Activated CD8-positive, alpha-beta T cell treated with anti-CD3 and anti-CD28 coated beads for 36 hours (primary cell): Measurements from ENCODE around the gene ZNF574. TPM values are rescaled to one million over a fixed set of nuclear protein-coding genes. Genes with fewer than 3 reads are reported as not detected.
A peak's percentile ranks its signal among the peaks of the same experiment; 100 is the strongest.

Source experiments
- ATAC-seq: fragments of 200-7000 bp; cut with Tn5 transposase; one replicate; pipeline ENCODE4 v1.10.0; 2021; ENCODE audit warnings: mild to moderate bottlenecking, moderate library complexity
- CTCF ChIA-PET: fragments of 350-600 bp; sonication (Branson Sonifier 250); formaldehyde crosslinking; loops from one replicate; lab custom pipeline; 2021; ENCODE audit warnings: antibody characterized with exemption; lab: Charles Lee
- POLR2A ChIA-PET: fragments of 350-600 bp; sonication (Branson Sonifier 250); formaldehyde crosslinking; loops from one replicate; lab custom pipeline; 2021; ENCODE audit warnings: antibody characterized with exemption; lab: Charles Lee
- DNase-seq: peaks from one replicate; pipeline ENCODE4 v3.0.0-alpha.2; 2020
- H3K27ac Mint-ChIP-seq: one replicate; pipeline ENCODE4 v1.8.0; 2021; ENCODE audit warnings: mild to moderate bottlenecking, mixed read lengths
- H3K27me3 Mint-ChIP-seq: one replicate; pipeline ENCODE4 v1.8.0; 2021; ENCODE audit warnings: mixed read lengths
- H3K36me3 Mint-ChIP-seq: one replicate; pipeline ENCODE4 v1.8.0; 2021; ENCODE audit warnings: low read depth, mixed read lengths
- H3K4me1 Mint-ChIP-seq: one replicate; pipeline ENCODE4 v1.8.0; 2021; ENCODE audit warnings: low read depth, mixed read lengths
- H3K4me3 Mint-ChIP-seq: one replicate; pipeline ENCODE4 v1.8.0; 2021; ENCODE audit warnings: mild to moderate bottlenecking, moderate library complexity, mixed read lengths
- H3K9me3 Mint-ChIP-seq: one replicate; pipeline ENCODE4 v1.8.0; 2021; ENCODE audit warnings: mixed read lengths
- intact Hi-C: fragments of 100-400 bp; cut with micrococcal nuclease; formaldehyde crosslinking; loops from one replicate; pipeline ENCODE4 v1.10.0; 2022
- total RNA-seq, 2 experiments: library from RNA; stranded (reverse); gene quantifications; one replicate each; pipeline ENCODE4 v1.2.3, GENCODE V29; 2021
- TF ChIP-seq, protein P1 (sequence below): fragments of 200-600 bp; IDR thresholded peaks from one replicate; pipeline ENCODE4 v1.8.0; 2022; ENCODE audit warnings: antibody characterized with exemption, mild to moderate bottlenecking

The ZNF574 gene
- total RNA-seq, 2 experiments from 2014 or later: 12.4 to 12.8 TPM

DNA sequence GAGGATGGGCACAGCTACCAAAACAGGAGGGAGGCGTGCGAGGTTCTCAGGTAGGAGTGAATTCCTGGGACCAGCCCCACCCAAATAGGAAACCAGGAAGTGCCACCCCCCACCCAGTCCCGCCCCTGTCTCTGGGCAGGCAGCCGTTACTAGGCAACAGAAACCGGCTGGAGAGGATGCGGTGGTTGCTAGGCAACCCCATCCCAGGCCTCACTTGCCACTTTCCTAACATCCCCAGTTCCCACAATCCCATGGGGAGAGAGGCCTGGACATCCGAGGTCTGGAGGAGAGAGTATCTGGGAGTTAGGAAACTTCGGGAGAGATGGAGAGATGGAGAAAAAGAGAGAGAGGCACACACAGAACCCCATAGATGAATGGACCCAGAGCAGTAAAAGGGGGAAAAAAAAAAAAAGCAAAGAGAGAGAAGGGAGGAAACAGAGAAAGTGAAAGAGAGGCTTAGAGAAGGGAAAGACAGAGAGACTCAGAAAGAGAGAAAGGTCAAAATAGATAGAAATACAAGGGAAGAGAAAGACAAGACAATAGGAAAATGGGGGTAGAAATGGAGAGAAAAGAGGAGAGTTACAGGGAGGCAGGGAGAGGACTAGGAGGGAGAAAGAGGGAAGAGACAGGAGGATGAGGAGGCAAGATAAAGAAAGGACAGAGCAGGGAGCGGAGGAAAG is 9.8 kb upstream of the ZNF574 start:
- TF ChIP-seq, protein P1, sequence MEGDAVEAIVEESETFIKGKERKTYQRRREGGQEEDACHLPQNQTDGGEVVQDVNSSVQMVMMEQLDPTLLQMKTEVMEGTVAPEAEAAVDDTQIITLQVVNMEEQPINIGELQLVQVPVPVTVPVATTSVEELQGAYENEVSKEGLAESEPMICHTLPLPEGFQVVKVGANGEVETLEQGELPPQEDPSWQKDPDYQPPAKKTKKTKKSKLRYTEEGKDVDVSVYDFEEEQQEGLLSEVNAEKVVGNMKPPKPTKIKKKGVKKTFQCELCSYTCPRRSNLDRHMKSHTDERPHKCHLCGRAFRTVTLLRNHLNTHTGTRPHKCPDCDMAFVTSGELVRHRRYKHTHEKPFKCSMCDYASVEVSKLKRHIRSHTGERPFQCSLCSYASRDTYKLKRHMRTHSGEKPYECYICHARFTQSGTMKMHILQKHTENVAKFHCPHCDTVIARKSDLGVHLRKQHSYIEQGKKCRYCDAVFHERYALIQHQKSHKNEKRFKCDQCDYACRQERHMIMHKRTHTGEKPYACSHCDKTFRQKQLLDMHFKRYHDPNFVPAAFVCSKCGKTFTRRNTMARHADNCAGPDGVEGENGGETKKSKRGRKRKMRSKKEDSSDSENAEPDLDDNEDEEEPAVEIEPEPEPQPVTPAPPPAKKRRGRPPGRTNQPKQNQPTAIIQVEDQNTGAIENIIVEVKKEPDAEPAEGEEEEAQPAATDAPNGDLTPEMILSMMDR: no peak
- ATAC-seq (no peak), DNase-seq (no peak)
- no peak overlapping the region for H3K4me3 Mint-ChIP-seq
- H3K9me3 Mint-ChIP-seq: no peaks in the 10 kb centered on the region
- no peaks in the 10 kb centered on the region for H3K36me3 Mint-ChIP-seq
- POLR2A ChIA-PET: interaction anchor here (1.1 to 1.2 kb wide), 2 partner anchors 9 to 33 kb away, joined by 3 read pairs; no protein-coding TSS in a partner anchor
- intact Hi-C loops: no loop called here
- H3K27ac Mint-ChIP-seq: no peak overlapping the region
- peaks cover 6% of the 10 kb centered on the region for H3K27me3 Mint-ChIP-seq
- no peaks in the 10 kb centered on the region for H3K4me1 Mint-ChIP-seq
- CTCF ChIA-PET: no interaction called here

DNA sequence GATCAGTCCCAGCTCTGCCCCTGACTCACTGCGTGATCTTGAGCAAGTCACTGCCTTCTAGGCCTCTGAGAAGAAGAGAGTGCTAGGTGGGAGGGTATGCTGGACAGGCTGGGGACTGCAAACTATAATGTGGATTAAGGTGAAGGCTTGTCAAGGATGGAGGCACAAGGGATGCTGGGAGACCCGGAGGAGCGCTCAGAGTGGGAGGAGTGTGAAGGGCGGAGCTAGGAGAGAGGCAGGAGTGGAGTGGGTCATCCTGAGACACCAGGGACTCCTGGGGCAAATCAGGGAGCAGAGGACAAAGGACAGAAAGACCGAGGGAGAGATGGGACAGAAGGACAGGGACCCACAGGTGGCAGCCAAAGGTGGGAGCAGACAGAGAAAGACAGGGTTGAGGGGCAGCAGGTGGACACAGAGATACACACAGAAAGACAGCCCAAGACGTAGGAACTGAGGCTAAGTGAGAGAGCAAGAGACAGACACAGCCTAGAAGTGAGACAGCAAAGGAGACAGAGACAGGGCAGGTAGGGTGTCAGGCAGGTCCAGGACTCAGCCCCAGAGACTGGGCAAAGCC is 8.6 kb upstream of the ZNF574 start:
- TF ChIP-seq, protein P1: no peak
- Mint-ChIP-seq H3K4me1 (no peaks in the 10 kb centered on the region), H3K4me3 (no peak overlapping the region), H3K9me3 (no peaks in the 10 kb centered on the region), H3K27me3 (peaks cover 6% of the 10 kb centered on the region), H3K36me3 (no peaks in the 10 kb centered on the region), H3K27ac (no peak overlapping the region)
- ATAC-seq (no peak), DNase-seq (no peak)
- intact Hi-C loops: no loop called here
- CTCF ChIA-PET: no interaction called here
- POLR2A ChIA-PET: no interaction called here

DNA sequence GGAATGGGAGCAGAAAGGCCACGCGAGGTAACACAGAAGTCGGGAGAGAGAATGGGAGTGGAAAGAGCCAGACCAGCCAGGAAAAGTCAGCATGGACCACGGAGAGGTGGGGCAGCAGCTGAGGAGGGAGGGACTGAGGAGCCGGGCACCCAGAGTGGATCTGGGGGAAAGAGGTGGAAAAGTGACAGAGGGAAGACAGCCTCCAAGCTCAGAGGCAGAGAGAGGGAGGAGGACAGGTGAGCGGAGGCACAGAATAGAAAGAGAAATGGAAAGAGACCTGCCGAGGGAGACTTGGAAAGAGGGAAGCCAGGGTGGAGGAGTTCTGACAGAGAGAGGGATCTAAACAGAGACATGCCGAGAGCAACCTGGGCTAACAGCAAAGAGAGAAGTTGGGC is 7.6 kb upstream of the ZNF574 start:
- Mint-ChIP-seq H3K4me1 (no peaks in the 10 kb centered on the region), H3K36me3 (no peaks in the 10 kb centered on the region), H3K27me3 (peaks cover 6% of the 10 kb centered on the region), H3K9me3 (no peaks in the 10 kb centered on the region), H3K4me3 (no peak overlapping the region), H3K27ac (no peak overlapping the region)
- POLR2A ChIA-PET: no interaction called here
- ATAC-seq: no peak
- no peak for DNase-seq
- TF ChIP-seq, protein P1: no peak
- CTCF ChIA-PET: no interaction called here
- intact Hi-C loops: no loop called here

DNA sequence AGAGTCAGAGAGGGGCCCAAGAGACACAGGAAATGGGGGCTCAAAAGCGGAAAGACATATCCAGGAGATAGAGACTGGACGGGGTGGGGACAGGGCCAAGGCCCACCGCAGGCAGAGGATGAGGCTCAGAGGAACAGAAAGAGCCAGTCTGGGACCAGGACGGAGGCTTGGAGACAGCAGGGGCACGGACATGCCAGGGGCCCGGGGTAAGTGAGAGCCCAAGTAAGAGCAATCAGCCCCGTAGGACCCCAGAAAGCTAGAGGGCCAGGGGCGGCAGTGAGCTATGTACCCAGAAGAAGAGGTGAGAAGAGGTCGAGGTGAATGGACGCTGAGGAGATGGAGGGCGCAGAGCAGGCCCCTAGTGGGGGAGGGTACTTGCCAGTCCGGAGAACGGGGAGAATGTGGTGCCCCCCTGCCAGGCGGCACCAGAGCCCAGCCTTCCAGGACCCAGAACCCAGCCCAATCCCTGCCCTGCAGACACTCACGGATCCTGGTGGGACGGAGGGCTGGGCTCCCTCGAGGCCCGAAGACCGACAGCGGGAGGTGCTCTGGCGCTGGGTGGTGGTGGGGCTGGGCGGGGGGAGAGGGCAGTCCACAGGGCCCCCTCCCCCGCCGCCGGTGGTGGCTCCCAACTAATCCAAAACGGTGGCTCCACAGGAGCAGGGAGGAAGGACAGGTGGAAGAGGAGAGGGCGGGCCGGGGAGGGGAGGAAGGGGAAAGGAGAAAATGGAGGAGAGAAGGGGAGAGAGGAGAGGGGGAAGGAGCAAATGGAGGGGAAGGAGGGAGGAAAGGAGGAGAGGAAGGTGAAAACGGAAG is 7.0 kb upstream of the ZNF574 start:
- H3K27ac Mint-ChIP-seq: no peak overlapping the region
- H3K4me3 Mint-ChIP-seq: no peak overlapping the region
- DNase-seq (no peak), ATAC-seq (peak; percentile 7)
- TF ChIP-seq, protein P1: no peak
- ChIA-PET POLR2A (interaction anchor here (0.6 kb wide), 1 partner anchor 12 kb away, joined by 3 read pairs; no protein-coding TSS in a partner anchor), CTCF (no interaction called here)
- H3K27me3 Mint-ChIP-seq: peaks cover 6% of the 10 kb centered on the region
- H3K36me3 Mint-ChIP-seq: no peaks in the 10 kb centered on the region
- intact Hi-C loops: no loop called here
- no peaks in the 10 kb centered on the region for H3K4me1 Mint-ChIP-seq
- H3K9me3 Mint-ChIP-seq: no peaks in the 10 kb centered on the region
